ENCODE data around the gene RASA4.
"Not testable (repeated sequence)": the region's sequence is repeated elsewhere in the genome, so short reads cannot be mapped to it uniquely, and the experiment has no call there.

Gene RASA4

GRCh38 chr7:102609734-102610133, 6.8 kb downstream of the RASA4 start:
- not testable (repeated sequence) for H3K4me3 ChIP-seq (ENCODE audit: insufficient read depth, low read depth, low read length, poor library complexity, severe bottlenecking); H3K36me3 ChIP-seq (ENCODE audit: control insufficient read depth, insufficient read depth, low read length); H3K27me3 ChIP-seq (replicated peaks; ENCODE audit: control insufficient read depth, insufficient read depth, low read length, poor library complexity, severe bottlenecking); DNase-seq; H3K27ac ChIP-seq (ENCODE audit: insufficient read depth, low read length, poor library complexity, severe bottlenecking); H3K4me1 ChIP-seq (ENCODE audit: control insufficient read depth, insufficient read depth, low read length, poor library complexity, severe bottlenecking); H3K9me3 ChIP-seq (ENCODE audit: control insufficient read depth, low read length)

DNA sequence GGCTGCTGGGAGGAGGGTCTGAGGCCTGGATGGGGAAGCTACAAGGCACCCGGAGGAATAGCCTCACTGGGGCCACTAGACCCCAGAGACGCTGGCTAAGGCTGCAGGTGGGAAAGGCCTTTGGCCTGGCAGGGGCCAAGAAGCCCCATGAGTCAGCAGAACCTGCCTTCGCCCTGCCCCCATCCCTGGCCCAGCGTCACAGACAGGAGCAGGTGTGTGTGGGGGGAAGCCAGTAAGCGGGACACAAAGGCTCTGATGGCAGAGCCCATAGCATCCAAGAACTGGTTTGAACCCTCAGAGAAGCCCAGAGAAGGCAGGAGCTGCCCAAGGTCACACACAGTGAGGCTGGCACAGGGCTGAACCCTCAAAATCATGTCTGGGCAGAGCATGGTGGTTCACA, 9.7 kb downstream of the RASA4 start:
- H3K4me3 ChIP-seq (ENCODE audit: insufficient read depth, low read depth, low read length, poor library complexity, severe bottlenecking); H3K27ac ChIP-seq (ENCODE audit: insufficient read depth, low read length, poor library complexity, severe bottlenecking); H3K36me3 ChIP-seq (ENCODE audit: control insufficient read depth, insufficient read depth, low read length); H3K4me1 ChIP-seq (ENCODE audit: control insufficient read depth, insufficient read depth, low read length, poor library complexity, severe bottlenecking); H3K9me3 ChIP-seq (ENCODE audit: control insufficient read depth, low read length); H3K27me3 ChIP-seq (replicated peaks; ENCODE audit: control insufficient read depth, insufficient read depth, low read length, poor library complexity, severe bottlenecking); DNase-seq: not testable (repeated sequence)

GRCh38 chr7:102604431-102605145, 12.0 kb downstream of the RASA4 start:
- not testable (repeated sequence) for H3K4me1 ChIP-seq (ENCODE audit: control insufficient read depth, insufficient read depth, low read length, poor library complexity, severe bottlenecking); H3K9me3 ChIP-seq (ENCODE audit: control insufficient read depth, low read length); H3K4me3 ChIP-seq (ENCODE audit: insufficient read depth, low read depth, low read length, poor library complexity, severe bottlenecking); H3K27ac ChIP-seq (ENCODE audit: insufficient read depth, low read length, poor library complexity, severe bottlenecking); H3K36me3 ChIP-seq (ENCODE audit: control insufficient read depth, insufficient read depth, low read length); DNase-seq; H3K27me3 ChIP-seq (replicated peaks; ENCODE audit: control insufficient read depth, insufficient read depth, low read length, poor library complexity, severe bottlenecking)

DNA sequence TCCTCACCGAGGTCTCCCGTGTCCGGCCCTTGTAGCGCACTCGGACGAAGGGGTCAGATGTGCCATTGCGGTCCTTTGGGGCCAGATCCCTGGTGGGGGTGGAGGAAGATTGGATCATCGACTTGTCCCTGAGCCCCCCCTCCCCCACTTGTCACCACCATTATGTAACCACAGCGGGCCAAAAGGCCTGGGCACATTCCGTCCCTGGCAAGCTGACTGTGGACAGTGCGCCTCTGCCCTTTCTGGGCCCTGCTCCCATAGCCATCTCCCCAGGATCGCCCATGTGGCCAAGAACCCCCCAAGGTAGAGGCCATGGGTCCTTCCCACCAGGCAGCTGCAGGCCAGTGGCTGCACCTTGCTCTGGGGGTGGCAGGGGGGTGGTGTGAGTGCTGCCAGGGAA, 14.2 kb downstream of the RASA4 start:
- H3K4me3 ChIP-seq (ENCODE audit: insufficient read depth, low read depth, low read length, poor library complexity, severe bottlenecking); H3K27ac ChIP-seq (ENCODE audit: insufficient read depth, low read length, poor library complexity, severe bottlenecking); H3K4me1 ChIP-seq (ENCODE audit: control insufficient read depth, insufficient read depth, low read length, poor library complexity, severe bottlenecking); H3K9me3 ChIP-seq (ENCODE audit: control insufficient read depth, low read length); H3K36me3 ChIP-seq (ENCODE audit: control insufficient read depth, insufficient read depth, low read length); DNase-seq; H3K27me3 ChIP-seq (replicated peaks; ENCODE audit: control insufficient read depth, insufficient read depth, low read length, poor library complexity, severe bottlenecking): not testable (repeated sequence)

GRCh38 chr7:102599699-102600098, 16.9 kb downstream of the RASA4 start:
- not testable (repeated sequence) for H3K4me1 ChIP-seq (ENCODE audit: control insufficient read depth, insufficient read depth, low read length, poor library complexity, severe bottlenecking); H3K27ac ChIP-seq (ENCODE audit: insufficient read depth, low read length, poor library complexity, severe bottlenecking); H3K9me3 ChIP-seq (ENCODE audit: control insufficient read depth, low read length); H3K4me3 ChIP-seq (ENCODE audit: insufficient read depth, low read depth, low read length, poor library complexity, severe bottlenecking); H3K27me3 ChIP-seq (replicated peaks; ENCODE audit: control insufficient read depth, insufficient read depth, low read length, poor library complexity, severe bottlenecking); DNase-seq; H3K36me3 ChIP-seq (ENCODE audit: control insufficient read depth, insufficient read depth, low read length)

DNA sequence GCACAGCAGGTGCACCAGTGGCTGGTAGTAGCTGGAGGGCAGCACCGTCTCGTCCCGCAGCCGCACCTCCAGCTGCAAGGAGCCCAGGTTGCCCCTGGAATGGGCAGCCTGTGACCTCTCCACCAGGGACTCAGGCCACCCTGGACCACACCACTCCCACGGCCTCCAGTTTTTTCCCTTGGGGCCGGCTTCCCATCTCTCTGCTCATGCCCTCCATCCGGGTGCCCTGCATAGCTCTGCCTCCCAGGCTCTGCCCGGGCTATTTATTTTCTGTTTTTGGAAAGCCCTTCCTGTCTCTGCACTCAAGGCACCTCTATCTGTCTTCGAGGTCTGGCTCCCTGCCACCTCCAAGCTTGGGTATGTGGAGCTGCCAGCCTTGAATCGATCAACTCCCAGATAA, 20.5 kb downstream of the RASA4 start:
- not testable (repeated sequence) for H3K9me3 ChIP-seq (ENCODE audit: control insufficient read depth, low read length); H3K4me3 ChIP-seq (ENCODE audit: insufficient read depth, low read depth, low read length, poor library complexity, severe bottlenecking); H3K36me3 ChIP-seq (ENCODE audit: control insufficient read depth, insufficient read depth, low read length); DNase-seq; H3K27ac ChIP-seq (ENCODE audit: insufficient read depth, low read length, poor library complexity, severe bottlenecking); H3K27me3 ChIP-seq (replicated peaks; ENCODE audit: control insufficient read depth, insufficient read depth, low read length, poor library complexity, severe bottlenecking); H3K4me1 ChIP-seq (ENCODE audit: control insufficient read depth, insufficient read depth, low read length, poor library complexity, severe bottlenecking)

- not testable (repeated sequence) for H3K9me3 ChIP-seq (ENCODE audit: control insufficient read depth, low read length); H3K4me1 ChIP-seq (ENCODE audit: control insufficient read depth, insufficient read depth, low read length, poor library complexity, severe bottlenecking); H3K27me3 ChIP-seq (replicated peaks; ENCODE audit: control insufficient read depth, insufficient read depth, low read length, poor library complexity, severe bottlenecking); H3K36me3 ChIP-seq (ENCODE audit: control insufficient read depth, insufficient read depth, low read length); DNase-seq; H3K4me3 ChIP-seq (ENCODE audit: insufficient read depth, low read depth, low read length, poor library complexity, severe bottlenecking); H3K27ac ChIP-seq (ENCODE audit: insufficient read depth, low read length, poor library complexity, severe bottlenecking)
Observed at GRCh38 chr7:102593637-102594334, 22.8 kb downstream of the RASA4 start.

GRCh38 chr7:102592477-102593019, 24.0 kb downstream of the RASA4 start:
- not testable (repeated sequence) for H3K4me1 ChIP-seq (ENCODE audit: control insufficient read depth, insufficient read depth, low read length, poor library complexity, severe bottlenecking); H3K36me3 ChIP-seq (ENCODE audit: control insufficient read depth, insufficient read depth, low read length); H3K27ac ChIP-seq (ENCODE audit: insufficient read depth, low read length, poor library complexity, severe bottlenecking); H3K9me3 ChIP-seq (ENCODE audit: control insufficient read depth, low read length); H3K4me3 ChIP-seq (ENCODE audit: insufficient read depth, low read depth, low read length, poor library complexity, severe bottlenecking); H3K27me3 ChIP-seq (replicated peaks; ENCODE audit: control insufficient read depth, insufficient read depth, low read length, poor library complexity, severe bottlenecking)
- DNase-seq = peak in 2 of 3 donors; percentile 32 to 45

- not testable (repeated sequence) for H3K9me3 ChIP-seq (ENCODE audit: control insufficient read depth, low read length); H3K27me3 ChIP-seq (replicated peaks; ENCODE audit: control insufficient read depth, insufficient read depth, low read length, poor library complexity, severe bottlenecking); H3K4me1 ChIP-seq (ENCODE audit: control insufficient read depth, insufficient read depth, low read length, poor library complexity, severe bottlenecking); DNase-seq; H3K27ac ChIP-seq (ENCODE audit: insufficient read depth, low read length, poor library complexity, severe bottlenecking); H3K4me3 ChIP-seq (ENCODE audit: insufficient read depth, low read depth, low read length, poor library complexity, severe bottlenecking); H3K36me3 ChIP-seq (ENCODE audit: control insufficient read depth, insufficient read depth, low read length)
Observed at GRCh38 chr7:102589857-102590256, 26.7 kb downstream of the RASA4 start.

DNA sequence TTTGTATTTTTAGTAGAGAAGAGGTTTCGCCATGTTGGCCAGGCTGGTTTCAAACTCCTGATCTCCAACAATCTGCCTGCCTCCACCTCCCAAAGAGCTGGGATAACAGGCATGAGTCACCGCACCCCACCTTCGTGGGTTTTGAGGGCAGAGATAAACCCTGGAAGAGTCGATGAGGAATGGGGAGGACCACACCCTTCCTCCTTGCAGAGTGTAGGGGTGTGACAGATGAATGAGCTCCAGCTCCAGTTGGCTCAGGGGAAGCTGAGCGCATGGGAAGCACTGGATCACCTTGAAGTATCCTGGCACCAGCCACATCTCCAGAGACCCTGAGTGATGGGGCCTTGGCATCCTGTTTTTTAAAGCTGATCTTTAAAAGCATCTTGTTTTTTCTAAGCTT, 33.1 kb downstream of the RASA4 start:
- H3K27ac ChIP-seq (ENCODE audit: insufficient read depth, low read length, poor library complexity, severe bottlenecking); H3K27me3 ChIP-seq (replicated peaks; ENCODE audit: control insufficient read depth, insufficient read depth, low read length, poor library complexity, severe bottlenecking); DNase-seq; H3K36me3 ChIP-seq (ENCODE audit: control insufficient read depth, insufficient read depth, low read length); H3K4me3 ChIP-seq (ENCODE audit: insufficient read depth, low read depth, low read length, poor library complexity, severe bottlenecking); H3K9me3 ChIP-seq (ENCODE audit: control insufficient read depth, low read length); H3K4me1 ChIP-seq (ENCODE audit: control insufficient read depth, insufficient read depth, low read length, poor library complexity, severe bottlenecking): not testable (repeated sequence)

Data from effector memory CD4-positive, alpha-beta T cell (primary cell).